NCI-H82 treated with DMSO at 0.1 percent for 48 hours (cell line): ENCODE measurements around the gene TESK1.

Source experiments
- DNase-seq: peaks from one replicate; lab custom pipeline; 2025; ENCODE audit not compliant: unreplicated experiment; lab: John Stamatoyannopoulos, UW

The TESK1 gene

GRCh38 chr9:35604578-35605350, at the start of gene TESK1:
TESK1 (plus strand) TSS chr9:35605262; CDS start chr9:35605620, 358 bp downstream.
- DNase-seq = no peak

- no peak for DNase-seq
These were observed 49.2 kb upstream of the TESK1 start for GRCh38 chr9:35555881-35556280.

GRCh38 chr9:35556776-35557175, 48.3 kb upstream of the TESK1 start:
- DNase-seq = no peak

GRCh38 chr9:35557320-35557719, 47.7 kb upstream of the TESK1 start:
- DNase-seq = no peak

GRCh38 chr9:35558185-35558584, 46.9 kb upstream of the TESK1 start:
- no peak for DNase-seq

- no peak for DNase-seq
These were observed 45.1 kb upstream of the TESK1 start for GRCh38 chr9:35559792-35560530.

- DNase-seq = no peak
These were observed 44.3 kb upstream of the TESK1 start for GRCh38 chr9:35560625-35561337.

GRCh38 chr9:35561468-35562261, 43.4 kb upstream of the TESK1 start:
- no peak for DNase-seq

GRCh38 chr9:35562895-35563780, 41.9 kb upstream of the TESK1 start:
- DNase-seq = no peak

- no peak for DNase-seq
These were observed 41.3 kb upstream of the TESK1 start for GRCh38 chr9:35563791-35564197.

- no peak for DNase-seq
These were observed 40.4 kb upstream of the TESK1 start for GRCh38 chr9:35564658-35565061.

GRCh38 chr9:35566417-35566816, 38.6 kb upstream of the TESK1 start:
- no peak for DNase-seq

- no peak for DNase-seq
These were observed 36.9 kb upstream of the TESK1 start for GRCh38 chr9:35568196-35568595.

GRCh38 chr9:35569206-35569605, 35.9 kb upstream of the TESK1 start:
- no peak for DNase-seq

- DNase-seq = no peak
These were observed 34.2 kb upstream of the TESK1 start for GRCh38 chr9:35570709-35571504.

GRCh38 chr9:35574578-35575122, 30.4 kb upstream of the TESK1 start:
- DNase-seq = no peak

GRCh38 chr9:35575478-35575877, 29.6 kb upstream of the TESK1 start:
- no peak for DNase-seq

GRCh38 chr9:35577486-35577885, 27.6 kb upstream of the TESK1 start:
- DNase-seq = no peak

- DNase-seq = no peak
These were observed 25.9 kb upstream of the TESK1 start for GRCh38 chr9:35579130-35579529.
